Anterior cingulate cortex (tissue), 58 donors: ENCODE measurements around the gene ADAMTSL2.

Experiments
- DNase-seq, 58 donors: peaks; one replicate each; lab custom pipeline; 2025; lab: John Stamatoyannopoulos, UW

The ADAMTSL2 gene

DNA sequence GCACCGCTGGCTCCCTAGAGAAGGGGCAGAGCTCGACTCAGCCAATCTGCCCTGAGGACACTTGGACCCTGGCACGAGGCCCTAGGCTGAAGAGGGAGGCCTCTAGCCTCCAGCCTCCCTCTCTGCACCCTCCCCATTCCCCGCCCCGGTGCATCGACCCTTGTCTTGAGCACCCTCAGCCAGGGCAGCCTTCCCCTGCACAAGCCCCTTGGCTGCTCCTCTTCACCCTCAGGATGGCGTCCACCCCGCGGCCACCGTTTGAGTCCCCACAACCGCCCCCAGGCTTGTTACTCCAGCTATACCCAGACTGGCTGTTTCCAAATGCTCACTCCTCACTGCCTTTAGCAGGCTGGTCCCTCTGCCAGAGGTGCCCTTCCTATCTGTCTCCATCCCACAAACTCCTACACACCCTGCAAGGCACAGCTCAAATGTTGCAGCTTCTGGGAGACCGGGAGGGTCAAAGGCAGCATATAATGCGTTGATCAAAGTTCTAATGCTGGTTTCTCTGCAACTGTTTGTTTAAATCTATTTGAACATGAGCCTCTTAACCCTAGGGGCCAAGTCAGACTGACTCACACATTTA is 81.2 kb downstream of the ADAMTSL2 start:
- no peak for DNase-seq

DNA sequence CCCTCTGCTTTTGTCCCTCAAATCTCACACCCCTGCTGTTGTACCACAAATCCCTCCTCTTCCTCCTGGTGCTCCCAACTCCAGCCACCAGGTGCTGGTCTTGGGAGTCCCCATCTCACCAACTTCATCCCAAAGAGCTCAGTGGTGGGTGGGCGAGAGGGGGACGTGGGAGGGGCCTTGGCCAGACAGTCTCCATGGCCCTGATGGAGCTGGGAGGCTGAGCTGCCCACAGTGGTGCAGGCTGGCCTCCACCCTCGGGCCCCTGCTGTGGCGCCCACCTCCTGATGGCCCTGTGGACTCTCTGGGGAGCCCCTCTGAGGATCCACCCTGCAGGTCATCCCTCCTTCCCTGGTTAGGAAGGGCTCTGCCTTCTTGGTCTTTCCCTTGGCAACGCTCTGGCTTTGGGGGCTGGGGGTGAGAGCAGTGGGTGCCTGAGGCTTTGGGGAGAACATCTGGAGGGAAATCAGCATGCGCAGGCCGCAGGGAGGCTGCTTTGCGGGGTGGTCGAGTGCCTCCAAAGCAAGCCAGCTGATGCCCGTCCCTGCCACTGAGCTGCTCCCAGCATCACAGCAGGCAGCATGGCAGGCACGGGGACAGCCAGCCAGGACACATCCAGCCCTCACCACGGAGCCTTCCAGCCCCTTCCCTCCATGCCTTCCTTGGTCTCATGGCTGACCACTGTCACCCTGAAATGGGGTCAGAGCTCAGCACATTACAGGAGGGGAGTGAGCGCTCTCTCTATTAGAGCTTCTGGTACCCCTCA is 82.3 kb downstream of the ADAMTSL2 start:
- no peak for DNase-seq

DNA sequence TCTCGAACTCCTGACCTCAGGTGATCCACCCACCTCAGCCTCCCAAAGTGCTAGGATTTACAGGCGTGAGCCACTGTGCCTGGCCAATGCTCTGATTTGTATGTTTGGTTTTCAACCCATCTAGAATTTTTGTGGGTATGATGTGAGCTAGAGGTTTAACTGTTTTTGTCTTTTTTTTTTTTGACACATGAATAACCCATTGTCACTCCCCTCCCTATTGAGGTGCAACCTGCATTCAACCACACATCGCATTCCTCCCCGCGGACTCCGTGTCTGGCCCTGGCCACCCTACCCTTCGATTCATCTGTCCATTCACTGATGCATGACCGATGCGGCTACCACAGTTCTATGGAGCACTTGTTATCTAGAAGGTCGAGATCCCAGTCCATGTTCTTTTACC is 84.2 kb downstream of the ADAMTSL2 start:
- DNase-seq: no peak

DNA sequence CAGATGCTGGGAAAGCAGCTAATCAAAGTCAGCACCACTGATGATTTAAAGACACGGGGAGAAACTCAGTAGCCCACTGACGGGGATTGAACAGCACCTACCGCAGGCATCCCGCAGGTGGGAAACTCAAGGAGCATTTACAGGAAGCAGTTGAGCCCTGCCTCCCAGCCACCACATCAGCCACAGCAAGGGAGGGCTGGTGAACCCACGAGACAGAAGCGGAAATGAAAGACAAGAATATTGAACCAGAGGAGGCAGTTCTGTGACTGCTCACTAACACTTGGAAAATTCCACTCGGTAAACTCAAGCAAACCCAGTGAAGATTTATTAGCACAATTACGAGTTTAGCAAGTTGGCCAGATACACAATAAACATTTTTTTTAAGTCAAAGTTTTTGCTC is 85.3 kb downstream of the ADAMTSL2 start:
- peak in 4 of 58 donors; percentile 11 to 27 (median 22) for DNase-seq

DNA sequence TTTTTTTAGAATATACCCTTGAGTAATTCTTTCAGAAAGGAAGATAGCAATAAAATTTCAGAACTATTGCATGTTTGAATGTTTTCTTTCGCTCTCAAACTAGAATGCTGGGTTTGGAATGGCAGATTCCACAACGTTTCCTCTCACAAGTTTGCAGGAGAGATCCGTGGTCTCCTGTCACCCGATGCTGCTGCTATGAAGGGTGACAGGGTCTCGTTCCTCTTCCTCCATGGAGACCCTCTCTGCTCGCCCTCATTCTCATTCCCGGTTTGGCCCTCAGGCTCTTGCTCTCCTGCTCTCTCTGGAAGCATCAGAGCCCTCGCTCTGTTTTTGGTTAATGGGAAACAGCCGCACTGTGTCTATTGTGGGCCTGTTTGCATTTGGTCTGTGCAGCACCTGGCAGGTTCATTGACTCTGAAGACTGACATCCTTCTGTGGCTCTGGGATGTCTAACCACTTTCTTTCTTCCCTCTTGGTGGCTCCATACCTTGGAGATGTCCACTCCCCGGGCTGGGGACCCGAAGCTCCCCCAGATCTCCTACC is 87.3 kb downstream of the ADAMTSL2 start:
- DNase-seq: no peak

DNA sequence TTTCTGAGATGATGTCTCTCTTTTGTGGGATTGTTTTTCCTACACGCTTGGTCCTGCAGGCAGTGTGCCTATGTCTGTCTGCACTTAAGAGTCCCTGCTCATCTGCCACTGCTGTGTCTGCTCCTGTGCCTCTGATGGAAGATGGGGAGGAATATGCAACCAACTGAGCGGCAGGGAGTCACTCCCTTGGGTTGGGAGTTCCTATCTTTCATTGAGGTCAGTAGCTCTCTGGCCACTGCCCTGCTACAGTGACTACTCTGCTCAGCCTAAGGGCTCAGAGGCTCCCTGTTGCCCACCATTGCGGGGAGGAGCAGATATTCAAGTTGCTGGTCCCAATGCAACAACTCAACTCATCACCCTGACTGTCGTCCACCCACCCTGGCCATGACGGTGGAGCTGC is 88.1 kb downstream of the ADAMTSL2 start:
- no peak for DNase-seq
